IPS DF 6.9 (cell line): ENCODE results near the gene IL1RAPL1.

Experiments used
- DNase-seq: peaks from one replicate; pipeline ENCODE4 v3.0.0-alpha.2; 2013; ENCODE audit warnings: low read depth, low spot score
- H3K27ac ChIP-seq: one replicate; pipeline ENCODE4 v1.5.1; 2013; ENCODE audit warnings: low read length, control low read depth
- H3K27me3 ChIP-seq: 2 replicates; pipeline ENCODE4 v1.6.1; 2013; ENCODE audit warnings: mild to moderate bottlenecking, low read length; ENCODE audit not compliant: control insufficient read depth, insufficient read depth
- H3K36me3 ChIP-seq: 2 replicates; pipeline ENCODE4 v1.6.1; 2013; ENCODE audit warnings: low read length; ENCODE audit not compliant: control insufficient read depth, insufficient read depth
- H3K4me1 ChIP-seq: 2 replicates; pipeline ENCODE4 v1.6.1; 2013; ENCODE audit warnings: low read length; ENCODE audit not compliant: control insufficient read depth, insufficient read depth
- H3K4me3 ChIP-seq: 2 replicates; pipeline ENCODE4 v1.5.1; 2013; ENCODE audit warnings: mild to moderate bottlenecking, low read length
- H3K9me3 ChIP-seq: 2 replicates; pipeline ENCODE4 v1.6.1; 2013; ENCODE audit warnings: low read length, inconsistent platforms; ENCODE audit not compliant: control insufficient read depth, insufficient read depth
- WGBS: extraction: QIAGEN DNeasy Blood & Tissue Kit; methylation state at CpG from one replicate; pipeline ENCODE4 v1.1.7; 2013; ENCODE audit warnings: mixed read lengths, missing lambda C conversion rate; ENCODE audit not compliant: insufficient read length, insufficient coverage; 5-methylcytosine and 5-hydroxymethylcytosine counted together

IL1RAPL1 gene

GRCh38 chrX:29468911-29469494 lies 881.8 kb downstream of the IL1RAPL1 start:
- no CpG with 5 or more reads among the region's 4 CpGs for WGBS
- Histone ChIP-seq H3K9me3 (no peaks in the 10 kb centered on the region), H3K27me3 (no peaks in the 10 kb centered on the region)

DNA sequence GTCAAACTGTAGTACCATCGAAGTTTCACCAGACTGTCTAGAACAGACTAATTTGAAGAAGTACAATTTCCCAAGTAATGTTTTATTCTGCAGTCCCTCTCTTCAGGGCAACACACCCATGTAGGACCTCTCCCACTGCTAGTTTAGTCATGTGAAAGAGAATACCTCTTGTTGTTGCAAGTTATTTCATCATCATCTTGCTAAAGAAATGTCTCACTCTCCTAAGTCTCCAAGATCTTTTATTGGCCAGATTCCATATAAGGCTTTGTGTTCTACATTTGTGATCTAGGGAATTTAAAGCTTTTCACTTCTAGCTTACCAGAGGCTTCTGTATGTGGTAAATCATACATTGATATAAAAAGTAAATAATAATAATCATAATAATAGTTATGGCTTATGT lies 882.8 kb downstream of the IL1RAPL1 start:
- Histone ChIP-seq H3K4me1 (no peaks in the 10 kb centered on the region), H3K36me3 (no peaks in the 10 kb centered on the region), H3K27ac (no peak overlapping the region), H3K4me3 (no peak overlapping the region), H3K9me3 (no peaks in the 10 kb centered on the region), H3K27me3 (no peaks in the 10 kb centered on the region)
- no peak for DNase-seq
- no CpG with 5 or more reads among the region's 1 CpG for WGBS

More at GRCh38 chrX:29468911-29469494, 881.8 kb downstream of the IL1RAPL1 start:
- H3K4me1 ChIP-seq, result no peaks in the 10 kb centered on the region
- no peak overlapping the region for H3K4me3 ChIP-seq
- no peaks in the 10 kb centered on the region for H3K36me3 ChIP-seq
- no peak for DNase-seq
- no peak overlapping the region for H3K27ac ChIP-seq

GRCh38 chrX:29471829-29472228 lies 884.6 kb downstream of the IL1RAPL1 start:
- no peak overlapping the region for H3K27ac ChIP-seq
- H3K4me3 ChIP-seq, result no peak overlapping the region
- no peaks in the 10 kb centered on the region for H3K27me3 ChIP-seq
- no peaks in the 10 kb centered on the region for H3K4me1 ChIP-seq
- DNase-seq, result no peak
- H3K9me3 ChIP-seq, result no peaks in the 10 kb centered on the region
- H3K36me3 ChIP-seq, result no peaks in the 10 kb centered on the region

GRCh38 chrX:29477878-29478277 lies 890.6 kb downstream of the IL1RAPL1 start:
- Histone ChIP-seq H3K9me3 (no peaks in the 10 kb centered on the region), H3K27me3 (no peaks in the 10 kb centered on the region), H3K4me3 (no peak overlapping the region), H3K4me1 (no peaks in the 10 kb centered on the region), H3K36me3 (no peaks in the 10 kb centered on the region), H3K27ac (no peak overlapping the region)
- DNase-seq, result no peak
- no CpG with 5 or more reads among the region's 1 CpG for WGBS

- Histone ChIP-seq H3K36me3 (no peaks in the 10 kb centered on the region), H3K27ac (no peak overlapping the region), H3K4me1 (no peaks in the 10 kb centered on the region), H3K27me3 (no peaks in the 10 kb centered on the region), H3K9me3 (no peaks in the 10 kb centered on the region), H3K4me3 (no peak overlapping the region)
- peak; percentile 18 for DNase-seq
- no CpG with 5 or more reads among the region's 10 CpGs for WGBS
Observed at GRCh38 chrX:29478336-29479069, 891.3 kb downstream of the IL1RAPL1 start.

DNA sequence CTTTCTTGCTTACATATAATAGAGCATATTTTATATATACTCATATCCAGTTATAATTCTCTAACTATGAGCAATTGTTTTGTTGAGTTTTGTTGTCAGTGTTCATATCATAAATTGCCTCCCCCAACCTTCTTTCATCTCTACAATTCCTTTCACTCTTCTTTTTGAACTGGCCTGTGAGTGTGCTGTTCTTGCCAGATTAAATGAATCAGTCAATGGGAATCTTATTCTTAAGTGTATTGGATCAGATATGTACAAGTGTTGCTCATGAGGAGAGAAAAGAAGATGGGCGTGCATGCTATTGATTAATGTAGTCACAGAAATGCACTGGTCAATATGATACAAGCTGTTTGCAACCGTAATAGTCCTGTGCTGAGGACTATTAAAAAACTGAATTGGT lies 900.0 kb downstream of the IL1RAPL1 start:
- Histone ChIP-seq H3K27me3 (no peaks in the 10 kb centered on the region), H3K27ac (no peak overlapping the region), H3K4me3 (no peak overlapping the region), H3K36me3 (no peaks in the 10 kb centered on the region), H3K9me3 (no peaks in the 10 kb centered on the region), H3K4me1 (no peaks in the 10 kb centered on the region)
- WGBS, result no CpG with 5 or more reads among the region's 2 CpGs
- DNase-seq, result no peak

DNA sequence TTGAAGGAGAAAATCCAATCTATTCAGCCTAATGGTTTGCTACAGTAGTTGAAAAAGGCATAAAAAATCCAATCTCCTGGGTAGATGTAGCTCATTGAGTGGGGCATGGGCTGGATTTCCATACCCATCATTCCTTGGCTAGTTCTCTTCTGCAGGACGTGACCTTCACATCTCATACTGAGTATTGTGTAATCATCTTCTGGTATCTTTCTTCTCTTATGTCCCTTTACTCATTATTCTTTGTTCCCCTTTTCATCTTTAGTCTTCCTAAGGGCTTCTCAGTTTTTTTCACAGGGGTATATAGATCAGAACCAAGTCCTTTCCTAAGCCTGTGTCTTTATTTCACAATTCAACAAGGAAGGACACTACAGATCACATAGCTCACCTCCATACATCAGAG lies 900.5 kb downstream of the IL1RAPL1 start:
- no CpG with 5 or more reads among the region's 1 CpG for WGBS
- Histone ChIP-seq H3K27me3 (no peaks in the 10 kb centered on the region), H3K4me3 (no peak overlapping the region), H3K9me3 (no peaks in the 10 kb centered on the region), H3K36me3 (no peaks in the 10 kb centered on the region), H3K27ac (no peak overlapping the region), H3K4me1 (no peaks in the 10 kb centered on the region)
- DNase-seq, result no peak

GRCh38 chrX:29488919-29489318 lies 901.7 kb downstream of the IL1RAPL1 start:
- Histone ChIP-seq H3K4me3 (no peak overlapping the region), H3K27ac (no peak overlapping the region), H3K36me3 (no peaks in the 10 kb centered on the region), H3K9me3 (no peaks in the 10 kb centered on the region), H3K4me1 (no peaks in the 10 kb centered on the region), H3K27me3 (no peaks in the 10 kb centered on the region)
- DNase-seq, result no peak
- WGBS, result no CpG with 5 or more reads among the region's 1 CpG

- WGBS, result no CpG with 5 or more reads among the region's 2 CpGs
- no peaks in the 10 kb centered on the region for H3K4me1 ChIP-seq
- H3K27me3 ChIP-seq, result no peaks in the 10 kb centered on the region
- H3K4me3 ChIP-seq, result no peak overlapping the region
- no peaks in the 10 kb centered on the region for H3K36me3 ChIP-seq
- H3K27ac ChIP-seq, result no peak overlapping the region
- DNase-seq, result no peak
- no peaks in the 10 kb centered on the region for H3K9me3 ChIP-seq
Observed at GRCh38 chrX:29490606-29491005, 903.4 kb downstream of the IL1RAPL1 start.

GRCh38 chrX:29491659-29492058 lies 904.4 kb downstream of the IL1RAPL1 start:
- 100% methylated on average over 1 of the region's 3 CpGs for WGBS

DNA sequence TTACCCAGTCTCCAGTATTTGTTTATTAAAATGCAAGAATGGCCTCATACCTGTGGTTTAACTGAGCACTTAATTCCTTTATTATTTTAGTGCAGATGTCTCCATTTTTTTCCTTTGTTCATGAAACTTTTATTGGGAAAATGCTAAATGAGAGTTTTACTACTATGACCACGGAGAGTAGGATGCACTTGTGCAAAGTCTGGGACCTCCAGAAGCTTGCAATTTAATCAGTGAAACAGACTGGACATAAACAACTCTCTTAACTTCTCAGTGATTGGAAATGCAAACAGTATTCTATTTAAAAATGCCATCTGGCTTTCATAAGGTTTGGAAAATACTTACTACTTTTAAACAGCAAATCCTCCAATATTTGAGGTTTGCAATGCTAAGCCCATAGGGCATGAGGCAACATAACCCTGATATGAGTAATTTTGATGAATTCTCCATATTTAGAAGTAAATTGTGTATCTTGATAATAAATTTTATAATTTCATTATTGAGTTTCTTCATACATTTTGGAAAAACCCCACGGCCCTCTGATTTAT lies 909.5 kb downstream of the IL1RAPL1 start:
- no peak overlapping the region for H3K27ac ChIP-seq
- WGBS, result no CpG with 5 or more reads among the region's 2 CpGs
- no peaks in the 10 kb centered on the region for H3K36me3 ChIP-seq
- no peak overlapping the region for H3K4me3 ChIP-seq
- H3K9me3 ChIP-seq, result no peaks in the 10 kb centered on the region
- H3K4me1 ChIP-seq, result no peaks in the 10 kb centered on the region
- no peak for DNase-seq
- no peaks in the 10 kb centered on the region for H3K27me3 ChIP-seq

More at GRCh38 chrX:29491659-29492058, 904.4 kb downstream of the IL1RAPL1 start:
- H3K27ac ChIP-seq, result no peak overlapping the region
- H3K4me3 ChIP-seq, result no peak overlapping the region
- H3K9me3 ChIP-seq, result no peaks in the 10 kb centered on the region
- no peaks in the 10 kb centered on the region for H3K36me3 ChIP-seq
- no peak for DNase-seq
- no peaks in the 10 kb centered on the region for H3K4me1 ChIP-seq
- no peaks in the 10 kb centered on the region for H3K27me3 ChIP-seq
